NCI-H69 (cell line): Measurements from ENCODE around the gene ADGRV1.
A peak's percentile ranks its signal among the peaks of the same experiment; 100 is the strongest.
"Not testable (repeated sequence)": the region's sequence is repeated elsewhere in the genome, so short reads cannot be mapped to it uniquely, and the experiment has no call there.

Source experiments
- DNase-seq: peaks from one replicate; lab custom pipeline; 2025; lab: John Stamatoyannopoulos, UW

Gene ADGRV1

GRCh38 chr5:90741022-90741564 lies 182.5 kb downstream of the ADGRV1 start:
- no peak for DNase-seq

GRCh38 chr5:90746119-90746518 lies 187.5 kb downstream of the ADGRV1 start:
- no peak for DNase-seq

- peak; percentile 36 for DNase-seq
Measured at GRCh38 chr5:90747175-90747574, 188.6 kb downstream of the ADGRV1 start.

- peak; percentile 63 for DNase-seq
Measured at GRCh38 chr5:90747693-90748092, 189.1 kb downstream of the ADGRV1 start.

GRCh38 chr5:90759119-90759518 lies 200.5 kb downstream of the ADGRV1 start:
- no peak for DNase-seq

- no peak for DNase-seq
Measured at GRCh38 chr5:90767710-90768109, 209.1 kb downstream of the ADGRV1 start.

- DNase-seq, result not testable (repeated sequence)
Measured at GRCh38 chr5:90770006-90770541, 211.5 kb downstream of the ADGRV1 start.

- DNase-seq, result no peak
Measured at GRCh38 chr5:90777959-90778358, 219.4 kb downstream of the ADGRV1 start.

- DNase-seq, result peak; percentile 76
Measured at GRCh38 chr5:90783460-90784333, 225.1 kb downstream of the ADGRV1 start.

GRCh38 chr5:90786756-90787155 lies 228.2 kb downstream of the ADGRV1 start:
- no peak for DNase-seq

- DNase-seq, result no peak
Measured at GRCh38 chr5:90792725-90793124, 234.1 kb downstream of the ADGRV1 start.

GRCh38 chr5:90793183-90793582 lies 234.6 kb downstream of the ADGRV1 start:
- DNase-seq, result no peak

GRCh38 chr5:90796919-90797318 lies 238.3 kb downstream of the ADGRV1 start:
- DNase-seq, result not testable (repeated sequence)

GRCh38 chr5:90800082-90800481 lies 241.5 kb downstream of the ADGRV1 start:
- not testable (repeated sequence) for DNase-seq

GRCh38 chr5:90800515-90800914 lies 241.9 kb downstream of the ADGRV1 start:
- not testable (repeated sequence) for DNase-seq

- DNase-seq, result peak; percentile 73
Measured at GRCh38 chr5:90802474-90803317, 244.1 kb downstream of the ADGRV1 start.

GRCh38 chr5:90803381-90803780 lies 244.8 kb downstream of the ADGRV1 start:
- peak; percentile 8 for DNase-seq

GRCh38 chr5:90803876-90804275 lies 245.3 kb downstream of the ADGRV1 start:
- DNase-seq, result no peak

- DNase-seq, result no peak
Measured at GRCh38 chr5:90807496-90807895, 248.9 kb downstream of the ADGRV1 start.

- no peak for DNase-seq
Measured at GRCh38 chr5:90809311-90810056, 250.9 kb downstream of the ADGRV1 start.

- DNase-seq, result no peak
Measured at GRCh38 chr5:90810211-90810610, 251.6 kb downstream of the ADGRV1 start.

- DNase-seq, result peak; percentile 19
Measured at GRCh38 chr5:90813392-90813791, 254.8 kb downstream of the ADGRV1 start.
